Measurements from ENCODE around the gene RGS9.

DNA sequence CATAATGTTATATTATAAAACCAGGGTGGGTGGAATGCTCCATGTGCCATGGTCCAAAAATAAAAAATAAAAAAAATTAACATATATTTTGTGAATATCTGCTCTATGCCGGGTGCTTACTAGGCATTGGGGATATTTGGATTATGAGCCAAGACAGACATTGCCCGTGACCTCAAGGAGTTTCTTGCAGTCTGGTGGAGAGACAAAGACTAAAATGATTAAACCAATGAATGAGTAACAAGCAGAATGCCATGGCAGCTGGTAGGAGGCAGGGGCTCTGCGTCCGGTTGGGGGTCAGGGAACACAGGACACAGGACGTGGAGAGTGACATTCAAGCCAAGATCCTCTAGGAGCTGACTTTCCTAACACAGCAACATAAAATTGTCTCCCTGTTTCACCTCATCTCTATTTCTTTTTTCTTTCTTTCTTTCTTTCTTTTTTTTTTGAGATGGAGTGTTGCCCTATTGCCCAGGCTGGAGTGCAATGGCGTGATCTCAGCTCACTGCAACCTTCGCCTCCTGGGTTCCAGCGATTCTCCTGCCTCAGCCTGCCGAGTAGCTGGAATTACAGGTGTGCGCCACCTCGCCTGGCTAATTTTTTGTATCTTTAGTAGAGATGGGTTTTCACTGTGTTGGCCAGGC lies 35.4 kb downstream of the RGS9 start:
- TF ChIP-seq, protein P1, sequence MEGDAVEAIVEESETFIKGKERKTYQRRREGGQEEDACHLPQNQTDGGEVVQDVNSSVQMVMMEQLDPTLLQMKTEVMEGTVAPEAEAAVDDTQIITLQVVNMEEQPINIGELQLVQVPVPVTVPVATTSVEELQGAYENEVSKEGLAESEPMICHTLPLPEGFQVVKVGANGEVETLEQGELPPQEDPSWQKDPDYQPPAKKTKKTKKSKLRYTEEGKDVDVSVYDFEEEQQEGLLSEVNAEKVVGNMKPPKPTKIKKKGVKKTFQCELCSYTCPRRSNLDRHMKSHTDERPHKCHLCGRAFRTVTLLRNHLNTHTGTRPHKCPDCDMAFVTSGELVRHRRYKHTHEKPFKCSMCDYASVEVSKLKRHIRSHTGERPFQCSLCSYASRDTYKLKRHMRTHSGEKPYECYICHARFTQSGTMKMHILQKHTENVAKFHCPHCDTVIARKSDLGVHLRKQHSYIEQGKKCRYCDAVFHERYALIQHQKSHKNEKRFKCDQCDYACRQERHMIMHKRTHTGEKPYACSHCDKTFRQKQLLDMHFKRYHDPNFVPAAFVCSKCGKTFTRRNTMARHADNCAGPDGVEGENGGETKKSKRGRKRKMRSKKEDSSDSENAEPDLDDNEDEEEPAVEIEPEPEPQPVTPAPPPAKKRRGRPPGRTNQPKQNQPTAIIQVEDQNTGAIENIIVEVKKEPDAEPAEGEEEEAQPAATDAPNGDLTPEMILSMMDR (IDR thresholded peaks at IDR 0.05), result no peak
- TF ChIP-seq POLR2A (IDR thresholded peaks at IDR 0.05), result no peak

Measured in Peyer's patch (tissue), 4 donors.